GM18951 (cell line): ENCODE measurements around the gene HCN1.
"Not testable (repeated sequence)": the region's sequence is repeated elsewhere in the genome, so short reads cannot be mapped to it uniquely, and the experiment has no call there.

Source experiments
- POLR2A ChIP-seq: IDR thresholded peaks from 4 replicates; pipeline ENCODE4 v1.6.1; 2011; ENCODE audit warnings: mild to moderate bottlenecking; ENCODE audit not compliant: insufficient read length, insufficient read depth; ENCODE audit errors: extremely low read depth
- in situ Hi-C: fragments of 300-500 bp; cut with MboI; formaldehyde crosslinking; loops from one replicate; pipeline ENCODE4 v1.12.0; 2022; ENCODE audit warnings: low sequenced_read_pairs, mixed read lengths, inconsistent platforms; ENCODE audit not compliant: unreplicated experiment

The HCN1 gene

DNA sequence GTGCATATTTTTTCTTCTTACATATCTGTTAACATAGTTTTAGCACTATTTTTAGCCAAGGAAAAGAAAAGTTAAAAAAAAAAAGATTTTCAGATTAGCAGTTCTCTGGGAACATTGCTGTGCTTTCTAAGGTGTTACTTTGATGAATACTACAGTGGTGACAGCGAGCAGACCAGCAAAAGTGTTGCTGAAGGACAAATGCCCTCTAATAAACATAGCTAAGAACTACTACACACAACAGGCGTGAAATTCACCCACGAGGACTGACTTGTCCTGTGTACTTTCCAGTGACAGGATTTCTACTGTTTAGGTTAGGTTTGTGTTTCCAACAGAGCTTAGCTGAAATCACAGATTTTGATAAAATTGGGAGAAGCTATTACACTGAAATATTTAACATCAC is 153.8 kb downstream of the HCN1 start:
- no peak for TF ChIP-seq POLR2A
- in situ Hi-C loops = no loop called here

DNA sequence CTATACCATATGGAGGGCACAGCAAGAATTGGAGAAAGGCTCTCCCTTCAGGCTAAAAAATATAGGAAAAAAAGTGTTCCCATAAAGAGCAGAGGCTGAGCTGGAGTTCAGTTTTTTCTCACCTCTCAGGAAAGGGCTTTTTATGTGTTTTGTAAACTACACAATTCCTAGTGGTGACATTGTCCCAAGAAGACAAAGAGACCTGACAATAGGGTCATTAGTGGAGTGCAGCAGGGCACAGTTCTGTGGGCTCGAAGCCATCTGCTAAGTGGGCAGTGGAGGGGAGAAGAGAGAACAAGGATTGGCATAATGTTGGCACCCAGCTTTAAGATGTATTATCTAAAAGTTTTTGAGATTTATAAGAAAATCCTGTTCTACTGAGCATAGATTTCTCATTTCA is 162.5 kb downstream of the HCN1 start:
- TF ChIP-seq POLR2A = no peak
- in situ Hi-C loops = no loop called here

DNA sequence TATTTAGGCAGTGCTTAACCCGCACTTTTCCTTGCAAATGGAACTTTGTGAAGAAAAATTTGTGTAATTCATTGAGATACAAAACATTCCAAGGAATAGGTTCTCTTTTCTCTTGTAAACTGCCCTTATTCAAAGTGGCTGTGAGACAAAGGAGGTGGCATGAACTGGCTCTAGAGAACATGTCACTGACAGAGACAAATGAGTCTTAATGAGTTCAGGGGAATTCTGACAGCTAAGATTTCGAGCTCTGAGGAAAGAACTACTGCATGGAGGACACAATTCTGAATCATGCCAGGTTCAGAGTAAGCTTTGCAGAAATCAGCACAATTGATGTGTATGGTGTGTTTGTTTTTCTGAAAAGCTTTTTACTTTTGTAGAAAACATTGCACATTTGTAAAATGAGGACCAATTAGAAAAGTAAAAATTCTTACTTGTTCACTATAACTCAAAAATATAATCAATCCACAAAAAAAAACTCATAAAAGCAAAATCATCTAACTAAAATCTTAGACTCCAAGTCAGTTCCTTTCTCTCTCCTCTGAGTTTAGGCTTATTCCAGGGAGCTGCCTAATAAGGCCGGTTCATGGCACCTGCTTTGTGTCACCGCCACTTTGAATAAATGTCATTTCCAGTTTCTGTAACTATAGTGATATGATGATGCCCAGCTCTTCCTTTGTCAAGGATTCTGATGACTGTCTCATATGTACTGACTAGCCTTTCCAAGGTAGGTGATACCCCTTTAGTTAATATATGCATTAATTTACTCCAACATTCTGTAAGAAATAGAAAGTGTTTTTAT is 163.2 kb downstream of the HCN1 start:
- in situ Hi-C loops = no loop called here

DNA sequence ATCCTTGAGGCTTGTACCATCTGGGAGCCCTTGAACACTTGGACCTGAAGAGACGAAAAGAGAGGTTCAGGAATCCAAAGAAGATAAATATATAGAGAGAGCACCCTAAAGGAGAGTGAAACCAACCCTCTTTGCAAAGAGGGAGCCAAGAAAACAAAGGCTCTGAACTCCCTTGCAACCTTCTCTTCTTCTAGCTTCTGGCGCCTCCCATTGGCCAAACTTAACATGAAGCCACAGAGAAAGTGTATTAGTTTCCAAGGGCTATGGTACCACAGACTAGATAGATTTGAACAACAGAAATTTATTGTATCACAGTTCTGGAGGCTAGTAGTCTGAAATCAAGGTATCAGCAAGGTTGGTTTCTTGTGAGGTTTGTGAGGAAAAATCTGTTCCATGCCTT is 175.1 kb downstream of the HCN1 start:
- in situ Hi-C loops = no loop called here
- no peak for TF ChIP-seq POLR2A

More for the DNA sequence above, 163.2 kb downstream of the HCN1 start:
- no peak for TF ChIP-seq POLR2A

DNA sequence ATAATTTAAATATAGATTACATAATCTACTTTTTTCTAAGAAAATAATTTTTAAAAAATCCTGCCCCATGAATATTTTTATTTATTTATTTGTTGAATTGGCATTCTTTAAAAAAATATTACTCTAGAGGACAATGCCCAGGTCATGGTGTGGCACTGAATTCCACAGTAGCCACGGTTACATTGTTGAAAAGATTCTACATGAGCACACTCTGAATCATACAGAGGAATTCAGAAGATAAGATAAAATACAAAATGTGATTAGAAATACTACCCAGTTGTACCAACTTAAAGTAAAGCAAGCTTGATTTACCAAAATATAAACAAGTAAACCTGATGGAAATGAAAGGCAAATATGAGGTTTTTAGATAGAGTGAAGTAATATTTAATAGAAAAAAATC is 183.7 kb downstream of the HCN1 start:
- in situ Hi-C loops = no loop called here

DNA sequence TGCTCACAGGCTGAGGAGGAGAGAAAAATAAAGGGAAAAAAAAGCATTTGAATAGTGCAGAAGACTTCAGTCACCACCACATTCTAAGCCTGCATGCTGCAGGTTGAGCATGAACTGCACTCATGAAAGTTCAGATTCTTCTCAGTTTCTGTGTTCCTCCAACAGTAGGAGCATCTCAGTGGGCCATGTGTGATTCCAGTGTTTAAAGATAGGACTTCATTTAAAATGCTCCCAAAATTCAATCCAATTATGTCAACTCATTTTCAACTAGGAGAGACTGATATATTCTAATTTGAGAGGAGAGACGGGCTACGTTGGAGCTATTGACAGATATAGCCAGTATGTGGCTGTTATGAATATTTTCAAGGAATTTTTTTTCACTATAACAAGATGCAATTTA is 186.8 kb downstream of the HCN1 start:
- in situ Hi-C loops = no loop called here
- no peak for TF ChIP-seq POLR2A

More for the DNA sequence above, 183.7 kb downstream of the HCN1 start:
- no peak for TF ChIP-seq POLR2A

DNA sequence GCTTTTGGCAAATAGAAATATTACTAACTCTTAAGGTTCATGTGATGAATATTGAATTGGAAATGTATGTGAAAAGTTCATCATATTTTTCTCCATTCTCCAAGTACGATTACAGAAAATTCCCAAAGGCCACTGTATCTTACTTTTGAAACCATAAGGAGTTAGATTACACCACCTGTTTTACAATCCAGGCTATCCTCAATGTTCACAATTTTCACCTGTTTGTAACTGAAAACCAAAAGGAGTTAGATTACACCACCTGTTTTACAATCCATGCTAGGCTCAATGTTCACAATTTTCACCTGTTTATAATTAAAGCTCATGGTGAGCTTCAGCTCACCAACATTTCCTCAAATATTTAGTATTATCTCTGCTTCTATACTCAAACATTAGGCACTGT is 188.0 kb downstream of the HCN1 start:
- in situ Hi-C loops = no loop called here

DNA sequence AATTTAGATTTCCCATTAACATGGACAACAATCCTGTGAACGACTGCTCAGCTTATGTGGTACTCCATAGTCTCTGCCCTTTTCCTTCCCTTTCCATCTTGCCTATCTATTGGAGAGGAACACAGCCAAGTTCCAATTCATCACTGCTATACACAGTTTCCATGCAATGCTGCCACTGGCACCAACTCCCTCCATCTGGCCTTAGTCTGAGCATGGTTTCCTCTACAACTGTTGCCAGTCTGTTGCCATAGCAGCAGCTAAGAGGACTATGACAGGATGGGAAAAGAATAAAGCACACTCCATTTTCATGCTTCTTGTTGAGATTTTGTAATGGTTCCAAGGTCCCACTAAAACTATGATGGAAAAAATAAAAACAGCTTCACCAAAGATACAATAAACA is 189.0 kb downstream of the HCN1 start:
- TF ChIP-seq POLR2A = no peak
- in situ Hi-C loops = no loop called here

More for the DNA sequence above, 188.0 kb downstream of the HCN1 start:
- TF ChIP-seq POLR2A = no peak

DNA sequence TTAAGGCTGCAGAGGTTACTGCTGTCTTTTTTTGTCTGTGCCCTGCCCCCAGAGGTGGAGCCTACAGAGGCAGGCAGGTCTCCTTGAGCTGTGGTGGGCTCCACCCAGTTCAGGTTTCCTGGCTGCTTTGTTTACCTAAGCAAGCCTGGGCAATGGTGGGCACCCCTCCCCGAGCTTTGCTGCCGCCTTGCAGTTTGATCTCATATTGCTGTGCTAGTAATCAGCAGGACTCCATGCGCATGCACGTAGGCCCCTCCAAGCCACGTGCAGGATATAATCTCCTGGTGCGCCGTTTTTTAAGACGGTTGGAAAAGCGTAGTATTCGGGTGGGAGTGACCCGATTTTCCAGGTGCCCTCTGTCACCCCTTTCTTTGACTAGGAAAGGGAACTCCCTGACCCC is 197.2 kb downstream of the HCN1 start:
- in situ Hi-C loops = not testable (repeated sequence)

DNA sequence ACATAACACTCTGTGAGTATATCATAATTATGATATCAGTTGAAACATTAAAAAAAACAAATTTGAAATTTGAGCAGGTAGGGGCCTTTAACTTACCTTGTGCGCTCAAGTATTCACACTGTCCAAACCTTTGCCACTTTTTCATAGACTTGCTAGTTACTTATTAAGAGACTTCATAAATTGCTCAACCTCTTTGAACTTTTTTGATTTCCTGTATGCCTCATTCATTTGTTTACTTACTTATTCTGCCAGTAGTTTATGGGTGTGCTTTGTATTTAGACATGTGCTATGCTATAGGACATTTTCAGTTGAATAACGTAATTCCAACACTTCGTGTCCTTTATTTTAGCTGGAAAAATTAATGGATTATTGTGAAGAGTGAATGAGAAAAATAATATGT is 204.8 kb downstream of the HCN1 start:
- in situ Hi-C loops = no loop called here
- TF ChIP-seq POLR2A = no peak

DNA sequence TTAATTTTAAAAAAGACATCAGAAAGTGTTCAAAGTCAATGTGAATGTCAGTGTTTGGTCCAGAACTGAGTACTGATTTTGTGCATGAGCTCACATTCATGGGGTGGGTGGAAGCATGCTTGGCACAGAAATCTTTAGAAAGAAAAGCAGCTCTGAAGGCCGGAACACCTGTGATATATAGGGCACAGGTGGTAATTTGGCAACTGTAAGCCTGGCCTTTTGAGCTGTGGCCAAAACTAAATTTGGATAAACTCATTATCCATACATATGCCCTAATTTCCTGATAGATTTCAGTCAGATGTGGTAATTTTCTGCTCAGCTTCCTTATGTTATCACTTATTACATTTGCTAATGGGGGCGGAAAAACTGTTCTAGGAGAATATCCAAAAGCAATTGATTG is 211.4 kb downstream of the HCN1 start:
- no peak for TF ChIP-seq POLR2A

DNA sequence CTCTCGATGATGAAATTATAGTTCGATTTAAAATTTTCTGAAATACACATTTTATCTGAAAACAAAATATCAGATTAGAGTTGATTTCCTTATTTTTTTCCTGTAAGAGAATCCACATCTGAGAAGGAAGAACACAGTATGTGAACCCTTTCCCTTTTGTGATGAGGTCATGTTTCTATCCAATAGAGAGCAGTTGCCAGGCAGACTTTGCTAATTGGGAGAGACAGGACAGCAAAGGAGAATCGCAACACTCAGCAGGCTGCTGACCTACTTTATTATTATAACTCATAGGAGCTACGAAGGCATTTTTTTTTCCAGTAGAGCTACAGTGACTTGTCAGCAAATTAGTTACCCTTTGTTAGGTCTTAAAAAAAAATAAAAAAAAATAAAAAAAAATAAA is 242.1 kb downstream of the HCN1 start:
- in situ Hi-C loops = no loop called here
- no peak for TF ChIP-seq POLR2A

More for the DNA sequence above, 211.4 kb downstream of the HCN1 start:
- in situ Hi-C loops = no loop called here

DNA sequence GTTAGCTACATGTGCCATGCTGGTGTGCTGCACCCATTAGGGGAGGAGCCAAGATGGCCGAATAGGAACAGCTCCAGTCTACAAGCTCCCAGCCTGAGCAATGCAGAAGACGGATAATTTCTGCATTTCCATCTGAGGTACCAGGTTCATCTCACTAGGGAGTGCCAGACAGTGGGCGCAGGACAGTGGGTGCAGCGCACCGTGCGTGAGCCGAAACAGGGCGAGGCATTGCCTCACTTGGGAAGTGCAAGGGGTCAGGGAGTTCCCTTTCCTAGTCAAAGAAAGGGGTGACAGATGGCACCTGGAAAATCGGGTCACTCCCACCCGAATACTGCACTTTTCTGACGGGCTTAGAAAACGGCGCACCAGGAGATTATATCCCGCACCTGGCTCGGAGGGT is 251.3 kb downstream of the HCN1 start:
- in situ Hi-C loops = not testable (repeated sequence)

DNA sequence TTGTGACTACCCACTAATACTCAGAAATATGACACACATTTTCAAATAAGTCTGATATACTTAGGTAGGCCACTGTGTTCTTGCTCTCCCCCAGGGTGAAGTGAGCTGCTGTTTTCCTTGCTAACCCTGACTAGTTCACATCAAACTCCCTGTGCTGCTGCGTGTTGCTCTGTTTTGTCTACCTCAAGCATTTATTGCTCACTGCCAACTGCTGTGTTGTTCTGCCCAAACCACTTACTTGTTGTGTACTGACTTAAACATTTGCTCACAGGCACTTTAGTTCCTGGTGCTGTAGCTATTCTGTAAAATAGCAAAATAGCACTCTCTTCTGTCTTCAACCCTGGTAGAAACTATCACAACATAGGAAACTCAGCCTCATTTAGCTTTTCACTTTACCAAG is 255.7 kb downstream of the HCN1 start:
- no peak for TF ChIP-seq POLR2A
- in situ Hi-C loops = no loop called here

DNA sequence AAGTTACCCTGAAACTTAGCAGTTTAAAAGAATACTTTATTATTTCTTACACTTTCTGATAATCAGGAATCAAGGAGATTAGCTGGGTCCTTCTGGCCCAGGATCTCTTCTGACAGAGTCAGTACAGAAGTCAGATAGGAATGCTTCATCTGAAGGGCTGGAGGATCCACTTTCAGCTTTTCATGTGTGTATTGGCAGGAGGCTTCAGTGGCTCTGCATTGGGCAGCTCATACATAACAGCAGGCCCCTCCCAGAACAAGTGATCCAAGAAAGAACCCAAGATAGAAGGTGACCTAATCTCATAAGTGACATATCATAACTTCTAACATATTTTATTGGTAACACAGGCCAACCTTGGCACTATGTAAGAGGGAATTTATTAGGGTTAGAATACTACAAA is 258.4 kb downstream of the HCN1 start:
- in situ Hi-C loops = no loop called here
- TF ChIP-seq POLR2A = no peak
